Left lung (tissue), 10 donors: Measurements from ENCODE around the gene XYLB. TPM values are rescaled to one million over a fixed set of nuclear protein-coding genes. Genes with fewer than 3 reads are reported as not detected.
A peak's percentile ranks its signal among the peaks of the same experiment; 100 is the strongest.

Experiments used
- ATAC-seq: fragments of 200-7000 bp; cut with Tn5 transposase; one replicate; pipeline ENCODE4 v1.9.1; 2020; ENCODE audit warnings: moderate library complexity
- DNase-seq, 4 donors: peaks; one replicate each; pipeline ENCODE4 v3.0.0-alpha.2; 2013 to 2020
- H3K27ac ChIP-seq, 2 donors: fragments of 200-600 bp; sonication (generic) in 1 of 2; one replicate each; pipeline versions ENCODE4 v1.5.0 to v1.8.0; 2020 to 2021
- H3K27me3 ChIP-seq, 2 donors: fragments of 200-600 bp; sonication (generic) in 1 of 2; one replicate each; pipeline versions ENCODE4 v1.5.0 to v1.8.0; 2020 to 2021
- H3K36me3 ChIP-seq, 2 donors: fragments of 200-600 bp; sonication (generic) in 1 of 2; one replicate each; pipeline versions ENCODE4 v1.5.0 to v1.8.0; 2020 to 2021
- H3K4me1 ChIP-seq, 2 donors: fragments of 200-600 bp; one replicate each; pipeline ENCODE4 v1.8.0; 2021
- H3K4me3 ChIP-seq, 2 donors: fragments of 200-600 bp; sonication (generic) in 1 of 2; one replicate each; pipeline versions ENCODE4 v1.5.0 to v1.8.0; 2020 to 2021; ENCODE audit warnings: mild to moderate bottlenecking in 1 of 2
- H3K9me3 ChIP-seq, 2 donors: fragments of 200-600 bp; sonication (generic) in 1 of 2; one replicate each; pipeline versions ENCODE4 v1.5.0 to v1.8.0; 2020 to 2021
- intact Hi-C, 2 donors: fragments of 100-400 bp; cut with DNase I; formaldehyde crosslinking; loops; one replicate each; pipeline versions ENCODE4 v1.11.2 to v1.14.2; 2022
- polyA plus RNA-seq, 6 donors: library from polyadenylated mRNA; unstranded; fragments of 120-200 nt; gene quantifications; one replicate each; pipeline ENCODE4 v1.2.1, GENCODE V29; 2013; ENCODE audit not compliant: insufficient read length in 6 of 6
- total RNA-seq, 2 donors: library from RNA; stranded (reverse); fragmentation: NEBNext Ultra II Directional; extraction: Animal tissue kit (Norgen Biotek cat#: 25700); gene quantifications; one replicate each; pipeline ENCODE4 v1.2.1, GENCODE V29; 2021
- TF ChIP-seq, protein P1 (sequence below), 2 donors: fragments of 200-600 bp; sonication (generic) in 1 of 2; IDR thresholded peaks; one replicate each; pipeline versions ENCODE4 v1.5.0 to v1.8.0; 2021; ENCODE audit warnings: antibody characterized with exemption in 2 of 2
- donor health status: DM: no; HTN: yes; CAD: no.
- donor health status: DM: no; HTN: no; CAD: no.

Gene XYLB
- total and polyA plus RNA-seq, 8 donors: 5.1 to 8.7 (median 7.3) TPM

DNA sequence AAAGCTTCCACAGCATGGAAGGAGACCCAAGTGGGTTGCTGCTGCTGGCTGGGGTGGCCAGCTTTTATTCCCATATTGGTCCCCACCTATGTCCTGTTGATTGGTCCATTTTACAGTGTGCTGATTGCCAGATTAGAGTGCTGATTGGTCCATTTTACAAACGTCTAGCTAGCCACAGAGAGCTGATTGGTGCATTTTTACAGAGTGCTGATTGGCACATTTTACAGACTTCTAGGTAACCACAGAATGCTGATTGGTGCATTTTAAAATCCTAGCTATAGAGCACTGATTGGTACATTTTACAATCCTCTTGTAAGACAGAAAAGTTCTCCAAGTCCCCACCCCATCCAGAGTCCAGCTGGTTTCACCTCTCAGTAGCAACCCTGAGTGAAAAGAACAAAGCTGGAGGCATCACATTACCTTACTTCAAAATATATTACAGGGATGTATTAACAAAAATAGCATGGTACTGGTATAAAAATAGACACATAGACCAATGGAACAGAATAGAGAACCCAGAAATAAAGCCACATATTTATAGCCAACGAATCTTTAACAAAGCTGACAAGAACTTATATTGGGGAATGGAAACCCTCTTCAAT is 99.6 kb downstream of the XYLB start:
- TF ChIP-seq, protein P1, sequence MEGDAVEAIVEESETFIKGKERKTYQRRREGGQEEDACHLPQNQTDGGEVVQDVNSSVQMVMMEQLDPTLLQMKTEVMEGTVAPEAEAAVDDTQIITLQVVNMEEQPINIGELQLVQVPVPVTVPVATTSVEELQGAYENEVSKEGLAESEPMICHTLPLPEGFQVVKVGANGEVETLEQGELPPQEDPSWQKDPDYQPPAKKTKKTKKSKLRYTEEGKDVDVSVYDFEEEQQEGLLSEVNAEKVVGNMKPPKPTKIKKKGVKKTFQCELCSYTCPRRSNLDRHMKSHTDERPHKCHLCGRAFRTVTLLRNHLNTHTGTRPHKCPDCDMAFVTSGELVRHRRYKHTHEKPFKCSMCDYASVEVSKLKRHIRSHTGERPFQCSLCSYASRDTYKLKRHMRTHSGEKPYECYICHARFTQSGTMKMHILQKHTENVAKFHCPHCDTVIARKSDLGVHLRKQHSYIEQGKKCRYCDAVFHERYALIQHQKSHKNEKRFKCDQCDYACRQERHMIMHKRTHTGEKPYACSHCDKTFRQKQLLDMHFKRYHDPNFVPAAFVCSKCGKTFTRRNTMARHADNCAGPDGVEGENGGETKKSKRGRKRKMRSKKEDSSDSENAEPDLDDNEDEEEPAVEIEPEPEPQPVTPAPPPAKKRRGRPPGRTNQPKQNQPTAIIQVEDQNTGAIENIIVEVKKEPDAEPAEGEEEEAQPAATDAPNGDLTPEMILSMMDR (IDR thresholded peaks at IDR 0.05): no peak
- H3K9me3 ChIP-seq: peaks cover 0 to 3% of the 10 kb centered on the region in 2 donors
- ATAC-seq (no peak), DNase-seq (no peak)
- no peak overlapping the region for H3K27ac ChIP-seq
- intact Hi-C loops: no loop called here
- no peaks in the 10 kb centered on the region for H3K4me1 ChIP-seq
- no peak overlapping the region for H3K4me3 ChIP-seq
- no peaks in the 10 kb centered on the region for H3K27me3 ChIP-seq
- H3K36me3 ChIP-seq: no peaks in the 10 kb centered on the region

DNA sequence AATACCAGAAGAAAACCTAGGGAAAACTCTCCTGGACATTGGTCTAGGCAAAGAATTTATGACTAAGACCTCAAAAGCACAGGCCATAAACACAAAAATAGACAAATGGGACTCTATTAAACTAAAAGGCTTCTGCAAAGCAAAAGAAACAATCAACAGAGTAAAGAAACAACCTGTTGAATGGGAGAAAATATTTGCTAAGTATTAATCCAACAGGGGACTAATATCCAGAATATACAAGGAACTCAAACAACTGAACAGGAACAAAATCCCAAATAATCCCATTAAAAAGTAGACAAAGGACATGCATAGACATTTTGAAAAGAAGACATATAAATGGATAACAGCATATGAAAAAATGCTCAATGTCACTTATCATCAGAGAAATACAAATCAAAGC is 100.2 kb downstream of the XYLB start:
- no peak for ATAC-seq
- TF ChIP-seq, protein P1 (IDR thresholded peaks at IDR 0.05): no peak
- no peak for DNase-seq
- H3K27me3 ChIP-seq: no peaks in the 10 kb centered on the region
- H3K4me1 ChIP-seq: no peaks in the 10 kb centered on the region
- H3K27ac ChIP-seq: no peak overlapping the region
- no peak overlapping the region for H3K4me3 ChIP-seq
- H3K36me3 ChIP-seq: no peaks in the 10 kb centered on the region
- intact Hi-C loops: no loop called here
- H3K9me3 ChIP-seq: peaks cover 0 to 3% of the 10 kb centered on the region in 2 donors

DNA sequence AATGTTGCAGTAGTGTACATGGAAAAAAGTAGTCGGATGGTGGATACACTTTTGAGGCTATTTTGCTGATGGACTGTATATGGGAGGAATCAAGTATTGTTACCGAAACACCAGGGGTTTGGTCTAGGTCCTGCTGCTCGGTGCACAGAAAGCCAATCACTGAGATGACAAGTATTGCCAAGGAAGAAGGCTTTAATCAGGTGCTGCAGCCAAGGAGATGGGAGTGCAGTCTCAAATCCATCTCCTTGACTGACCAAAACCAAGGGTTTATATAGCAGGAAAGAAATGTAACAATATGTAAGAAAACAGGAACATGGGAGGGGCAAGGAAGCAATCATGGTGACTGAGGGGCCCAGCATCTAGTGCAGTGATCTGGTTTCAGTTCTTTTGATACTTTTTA is 104.3 kb downstream of the XYLB start:
- no peak for ATAC-seq
- intact Hi-C loops: no loop called here
- Histone ChIP-seq H3K4me3 (no peak overlapping the region), H3K27me3 (peaks cover 0 to 31% of the 10 kb centered on the region in 2 donors), H3K36me3 (no peaks in the 10 kb centered on the region), H3K9me3 (peaks cover 0 to 3% of the 10 kb centered on the region in 2 donors), H3K27ac (no peak overlapping the region), H3K4me1 (peaks cover 3 to 23% of the 10 kb centered on the region in 2 donors)
- DNase-seq: no peak
- TF ChIP-seq, protein P1 (IDR thresholded peaks at IDR 0.05): no peak

DNA sequence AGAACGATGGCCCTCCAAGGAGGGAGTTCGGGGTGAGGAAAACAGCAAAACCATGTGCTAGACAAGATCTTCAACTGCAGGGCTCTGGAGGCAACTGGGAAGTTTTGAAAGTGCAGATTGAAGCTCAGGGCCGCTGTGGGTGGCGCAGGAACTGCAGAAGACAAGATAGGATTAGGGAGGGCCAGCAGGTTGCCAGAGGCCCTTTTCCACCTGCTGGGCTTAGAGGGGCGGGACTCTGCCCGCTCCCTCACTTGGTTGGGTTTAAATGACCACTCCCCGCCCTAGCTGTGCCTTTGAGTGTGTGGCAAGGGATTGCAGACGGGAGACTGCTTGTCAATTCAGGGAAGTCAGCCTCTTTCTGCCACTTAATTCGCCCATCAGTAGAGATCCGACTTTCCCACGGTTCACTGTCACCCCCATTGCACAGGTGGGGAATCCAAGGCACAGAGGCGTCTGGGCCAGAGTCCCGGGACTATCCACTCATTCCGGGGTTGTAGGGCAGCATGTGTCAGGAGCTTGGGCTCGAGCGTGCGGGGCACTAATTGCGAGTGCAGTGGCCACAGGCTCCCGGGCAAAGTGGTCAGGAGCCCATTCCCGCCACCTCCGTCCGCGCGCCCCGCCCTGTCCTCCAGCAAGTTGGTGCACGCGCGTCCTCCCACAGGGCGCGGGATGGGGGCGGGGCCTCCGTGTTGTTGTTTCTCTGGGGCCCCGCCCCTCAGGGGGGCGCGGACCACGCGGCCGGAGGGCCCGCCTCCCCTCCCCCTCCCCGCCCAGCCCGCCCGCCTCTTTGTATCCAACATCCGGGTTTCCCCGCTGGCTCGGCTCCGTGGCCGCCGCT is 106.7 kb downstream of the XYLB start, which contains the start of gene ACVR2B:
Gene ACVR2B, plus strand, starts transcription at position 816 of the 838 bp plus-strand sequence. CDS start 433 bp downstream, outside the sequence.
- Histone ChIP-seq H3K4me3 (peak within 1 kb of the TSS; percentile 69 to 77), H3K27me3 (peaks cover 0 to 37% of the 10 kb centered on the region in 2 donors), H3K36me3 (no peaks in the 10 kb centered on the region), H3K4me1 (peaks cover 12 to 42% of the 10 kb centered on the region in 2 donors), H3K9me3 (no peaks in the 10 kb centered on the region), H3K27ac (peak within 1 kb of the TSS; percentile 69 to 80)
- peak; percentile 80 for ATAC-seq
- intact Hi-C loops: no loop called here
- DNase-seq: peak; percentile 86 to 94 (median 90)
- TF ChIP-seq, protein P1 (IDR thresholded peaks at IDR 0.05): no peak

DNA sequence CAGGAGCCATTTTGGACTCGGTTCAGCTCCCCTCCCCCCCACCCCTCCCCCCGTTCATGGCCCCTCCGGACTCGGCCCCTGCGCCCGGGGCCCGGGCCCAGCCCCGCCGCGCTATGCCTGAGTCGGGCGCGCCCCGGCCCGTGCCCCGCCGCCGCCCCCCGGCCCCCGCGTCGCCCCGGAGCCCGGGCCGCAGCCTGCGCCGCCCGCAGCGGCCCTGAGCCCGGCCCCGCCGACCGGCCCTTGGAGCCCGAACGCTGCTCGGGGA is 107.3 kb downstream of the XYLB start:
- intact Hi-C loops: no loop called here
- Histone ChIP-seq H3K36me3 (no peaks in the 10 kb centered on the region), H3K4me3 (peak overlapping the region; percentile 69 to 77), H3K27me3 (peaks cover 0 to 37% of the 10 kb centered on the region in 2 donors), H3K9me3 (no peaks in the 10 kb centered on the region), H3K4me1 (peaks cover 14 to 47% of the 10 kb centered on the region in 2 donors), H3K27ac (peak overlapping the region; percentile 69 to 80)
- TF ChIP-seq, protein P1 (IDR thresholded peaks at IDR 0.05): no peak
- ATAC-seq (no peak), DNase-seq (no peak)
